IMR-90 (cell line): ENCODE results near the gene PPP5C. TPM values are rescaled to one million over a fixed set of nuclear protein-coding genes. Genes with fewer than 3 reads are reported as not detected.

Experiments
- ATAC-seq: fragments of 200-7000 bp; cut with Tn5 transposase; 2 replicates; pipeline ENCODE4 v1.9.1; 2020; ENCODE audit warnings: low read depth, mild to moderate bottlenecking, moderate library complexity
- BruUV-seq: library from RNA; stranded (reverse); fragments of 400-500 nt; replicated peaks from 2 replicates; lab custom pipeline; 2021; lab: Mats Ljungman, UMichigan
- CTCF ChIA-PET: fragments of 300-600 bp; formaldehyde crosslinking; extraction: SDS; loops from one replicate; lab custom pipeline; 2021; ENCODE audit warnings: antibody characterized with exemption; lab: Yijun Ruan, JAX
- POLR2A ChIA-PET: fragments of 300-600 bp; sonication (Branson Sonifier 250); formaldehyde crosslinking; loops from one replicate; lab custom pipeline; 2022; ENCODE audit warnings: antibody characterized with exemption; ENCODE audit not compliant: unreplicated experiment; lab: Charles Lee
- DNase-seq: peaks from one replicate; pipeline ENCODE4 v3.0.0; 2013
- H2AFZ ChIP-seq: replicated peaks from 2 replicates; pipeline ENCODE3; 2013; ENCODE audit warnings: low read length, mild to moderate bottlenecking; ENCODE audit not compliant: poor library complexity
- H2AK5ac ChIP-seq: 2 replicates; pipeline ENCODE4 v1.6.1; 2013; ENCODE audit warnings: low read depth, low read length, inconsistent platforms
- H2AK9ac ChIP-seq: replicated peaks from 2 replicates; pipeline ENCODE3; 2013; ENCODE audit warnings: mild to moderate bottlenecking, low read depth, low read length, moderate library complexity; ENCODE audit not compliant: poor library complexity
- H2BK120ac ChIP-seq: 2 replicates; pipeline ENCODE4 v1.6.1; 2013; ENCODE audit warnings: low read depth, low read length, inconsistent platforms
- H2BK15ac ChIP-seq: 3 replicates; pipeline ENCODE4 v1.6.1; 2013; ENCODE audit warnings: low read depth, low read length, inconsistent platforms
- H2BK20ac ChIP-seq: 2 replicates; pipeline ENCODE4 v1.6.1; 2013; ENCODE audit warnings: low read depth, mild to moderate bottlenecking, inconsistent platforms, low read length, moderate library complexity
- H2BK5ac ChIP-seq: 2 replicates; pipeline ENCODE4 v1.6.1; 2013; ENCODE audit warnings: mild to moderate bottlenecking, low read depth, low read length, inconsistent platforms; ENCODE audit not compliant: poor library complexity, severe bottlenecking
- H3K14ac ChIP-seq: replicated peaks from 2 replicates; pipeline ENCODE4 v1.6.1; 2013; ENCODE audit warnings: low read depth, low read length, inconsistent platforms
- H3K18ac ChIP-seq: 2 replicates; pipeline ENCODE4 v1.6.1; 2013; ENCODE audit warnings: low read depth, low read length, control low read depth
- H3K23ac ChIP-seq: 2 replicates; pipeline ENCODE4 v1.6.1; 2013; ENCODE audit warnings: low read depth, low read length, inconsistent platforms
- H3K27ac ChIP-seq: 2 replicates; pipeline ENCODE4 v1.5.1; 2013; ENCODE audit warnings: mild to moderate bottlenecking, control low read depth, low read length; ENCODE audit not compliant: insufficient read depth
- H3K27me3 ChIP-seq: 2 replicates; pipeline ENCODE4 v1.6.1; 2013; ENCODE audit warnings: low read length; ENCODE audit not compliant: control insufficient read depth, insufficient read depth
- H3K36me3 ChIP-seq: 2 replicates; pipeline ENCODE4 v1.6.1; 2013; ENCODE audit warnings: low read length, mixed read lengths; ENCODE audit not compliant: control insufficient read depth, insufficient read depth
- H3K4ac ChIP-seq: 2 replicates; pipeline ENCODE4 v1.6.1; 2013; ENCODE audit warnings: low read depth, low read length, inconsistent platforms
- H3K4me1 ChIP-seq: 2 replicates; pipeline ENCODE4 v1.6.1; 2013; ENCODE audit warnings: low read length, mixed read lengths; ENCODE audit not compliant: control insufficient read depth, insufficient read depth
- H3K4me2 ChIP-seq: 2 replicates; pipeline ENCODE4 v1.6.1; 2013; ENCODE audit warnings: low read depth, mild to moderate bottlenecking, control low read depth, low read length, moderate library complexity
- H3K4me3 ChIP-seq: 2 replicates; pipeline ENCODE4 v1.5.1; 2013; ENCODE audit warnings: low read depth, mild to moderate bottlenecking, control low read depth, low read length, moderate library complexity; ENCODE audit not compliant: insufficient read depth
- H3K56ac ChIP-seq: 2 replicates; pipeline ENCODE4 v1.6.1; 2013; ENCODE audit warnings: low read length, inconsistent platforms; ENCODE audit not compliant: insufficient read depth; ENCODE audit errors: extremely low read depth
- H3K79me1 ChIP-seq, 2 experiments: 2 replicates each; pipeline ENCODE4 v1.6.1; 2013; ENCODE audit warnings: low read length in 2 of 2, inconsistent platforms in 1 of 2, low read depth in 1 of 2
- H3K9ac ChIP-seq: 2 replicates; pipeline ENCODE4 v1.6.1; 2013; ENCODE audit warnings: low read depth, low read length, control low read depth
- H3K9me1 ChIP-seq: 2 replicates; pipeline ENCODE4 v1.6.1; 2013; ENCODE audit warnings: low read length, inconsistent platforms; ENCODE audit not compliant: insufficient read depth
- H3K9me3 ChIP-seq: 2 replicates; pipeline ENCODE4 v1.6.1; 2013; ENCODE audit warnings: low read length; ENCODE audit not compliant: control insufficient read depth, insufficient read depth
- H4K20me1 ChIP-seq: 2 replicates; pipeline ENCODE4 v1.6.1; 2013; ENCODE audit warnings: low read length, inconsistent platforms; ENCODE audit not compliant: insufficient read depth
- H4K5ac ChIP-seq: 2 replicates; pipeline ENCODE4 v1.6.1; 2013; ENCODE audit warnings: mild to moderate bottlenecking, low read depth, low read length, control low read depth
- H4K8ac ChIP-seq, 2 experiments: 2 replicates each; pipeline ENCODE4 v1.6.1; 2013; ENCODE audit warnings: low read depth in 2 of 2, low read length in 2 of 2, control low read depth in 1 of 2, inconsistent platforms in 1 of 2
- H4K91ac ChIP-seq: 2 replicates; pipeline ENCODE4 v1.6.1; 2013; ENCODE audit warnings: low read depth, low read length, inconsistent platforms; ENCODE audit not compliant: insufficient read depth
- BHLHE40 ChIP-seq: fragments of 150-350 bp; IDR thresholded peaks from 2 replicates; pipeline ENCODE4 v1.6.1; 2016; ENCODE audit warnings: mild to moderate bottlenecking, low read depth, low read length
- CHD1 ChIP-seq: IDR thresholded peaks from 2 replicates; pipeline ENCODE4 v1.6.1; 2012; ENCODE audit warnings: low read depth, low read length, improper control_type of control experiment
- CTCF ChIP-seq: conservative IDR thresholded peaks from 2 replicates; pipeline ENCODE4 v1.5.1; 2012; ENCODE audit warnings: mild to moderate bottlenecking, low read depth, low read length, improper control_type of control experiment
- ELK1 ChIP-seq: fragments of 150-350 bp; IDR thresholded peaks from 2 replicates; pipeline ENCODE4 v1.6.1; 2016; ENCODE audit warnings: low read depth, mild to moderate bottlenecking, low read length, moderate library complexity, borderline replicate concordance
- FOS ChIP-seq: fragments of 150-350 bp; IDR thresholded peaks from 2 replicates; pipeline ENCODE4 v1.6.1; 2016; ENCODE audit warnings: low read depth, low read length
- MAFK ChIP-seq: IDR thresholded peaks from 2 replicates; pipeline ENCODE4 v1.6.1; 2012; ENCODE audit warnings: low read depth, low read length, improper control_type of control experiment
- NFE2L2 ChIP-seq: fragments of 150-350 bp; IDR thresholded peaks from 2 replicates; pipeline ENCODE4 v1.6.1; 2016; ENCODE audit warnings: low read depth, mild to moderate bottlenecking, low read length
- POLR2A ChIP-seq: IDR thresholded peaks from 2 replicates; pipeline ENCODE4 v1.6.1; 2012; ENCODE audit warnings: mild to moderate bottlenecking, low read depth, low read length
- RAD21 ChIP-seq: IDR thresholded peaks from 2 replicates; pipeline ENCODE4 v1.6.1; 2012; ENCODE audit warnings: low read length, improper control_type of control experiment
- RCOR1 ChIP-seq: IDR thresholded peaks from 2 replicates; pipeline ENCODE4 v1.6.1; 2012; ENCODE audit warnings: mild to moderate bottlenecking, low read length, improper control_type of control experiment; ENCODE audit not compliant: insufficient replicate concordance
- RFX5 ChIP-seq: IDR thresholded peaks from 2 replicates; pipeline ENCODE4 v1.8.0; 2012; ENCODE audit warnings: low read depth, mild to moderate bottlenecking, low read length, moderate library complexity
- WGBS, 2 experiments: methylation state at CpG; one replicate each; pipeline versions ENCODE4 v1.1.5 to v1.1.7; 2013; ENCODE audit warnings: missing lambda C conversion rate in 2 of 2; ENCODE audit not compliant: insufficient read length in 1 of 2; ENCODE audit errors: extremely low coverage in 2 of 2; 5-methylcytosine and 5-hydroxymethylcytosine counted together
- dilution Hi-C: fragments of 300-500 bp; cut with HindIII; formaldehyde crosslinking; loops from one replicate; pipeline ENCODE4 v1.14.3; 2018; ENCODE audit warnings: low sequenced_read_pairs; ENCODE audit not compliant: unreplicated experiment
- in situ Hi-C: fragments of 300-500 bp; cut with MboI; formaldehyde crosslinking; loops from 3 replicates; pipeline ENCODE4 v1.14.3; 2019; ENCODE audit warnings: low sequenced_read_pairs, inconsistent platforms, mixed read lengths
- intact Hi-C: fragments of 100-400 bp; cut with micrococcal nuclease; formaldehyde crosslinking; loops from 2 replicates; pipeline ENCODE4 v1.10.0; 2022
- polyA plus RNA-seq, 3 experiments: library from polyadenylated mRNA; depleted of rRNA; stranded (reverse); fragments of >200 nt; gene quantifications; 2 replicates each; pipeline ENCODE4 v1.2.3, GENCODE V29; 2012; ENCODE audit warnings: low replicate concordance in 1 of 3
- total RNA-seq: library from RNA; depleted of rRNA; stranded (reverse); fragments of >200 nt; gene quantifications from 2 replicates; pipeline ENCODE4 v1.2.3, GENCODE V29; 2012

The PPP5C gene
- total and polyA plus RNA-seq, 2 of the 4 experiments (the other 2 are of a cell fraction) = 80.5 to 128 TPM

GRCh38 chr19:46311444-46311843 lies 35.4 kb upstream of the PPP5C start:
- no peak overlapping the region for H4K91ac ChIP-seq
- dilution Hi-C loops (no loop called here), intact Hi-C loops (no loop called here), in situ Hi-C loops (no loop called here)
- no peak overlapping the region for H2AFZ ChIP-seq
- ChIA-PET CTCF (interaction anchor here (0.7 kb wide), 1 partner anchor 17 kb away, joined by 3 read pairs; no protein-coding TSS in a partner anchor), POLR2A (no interaction called here)
- H3K9ac ChIP-seq = no peak overlapping the region
- peaks cover 5% of the 10 kb centered on the region for H3K9me3 ChIP-seq
- no peaks in the 10 kb centered on the region for H3K4me1 ChIP-seq
- H3K9me1 ChIP-seq = no peaks in the 10 kb centered on the region
- H3K27me3 ChIP-seq = no peaks in the 10 kb centered on the region; the same call in 1 of the 2 replicates
- BruUV-seq = no TSS peak
- no peak overlapping the region for H2BK15ac ChIP-seq
- H4K5ac ChIP-seq = no peak overlapping the region
- H3K36me3 ChIP-seq = no peaks in the 10 kb centered on the region
- no peak overlapping the region for H2BK20ac ChIP-seq
- H3K23ac ChIP-seq = no peak overlapping the region
- no peak overlapping the region for H2AK5ac ChIP-seq
- H2BK5ac ChIP-seq = no peak overlapping the region
- no peak for DNase-seq
- no peaks in the 10 kb centered on the region for H4K20me1 ChIP-seq
- no peak overlapping the region for H2AK9ac ChIP-seq
- no peak overlapping the region for H4K8ac ChIP-seq
- no CpG with 5 or more reads among the region's 5 CpGs for WGBS, 2 experiments
- no peak overlapping the region for H3K4me3 ChIP-seq
- no peak overlapping the region for H3K27ac ChIP-seq
- H3K4ac ChIP-seq = no peak overlapping the region
- H3K79me1 ChIP-seq = no peaks in the 10 kb centered on the region
- H3K4me2 ChIP-seq = no peak overlapping the region
- no peak for ATAC-seq
- no peak overlapping the region for H3K18ac ChIP-seq
- H2BK120ac ChIP-seq = no peak overlapping the region
- TF ChIP-seq ELK1 (no peak), NFE2L2 (no peak), RAD21 (no peak), RFX5 (no peak), CHD1 (no peak), CTCF (no peak), MAFK (no peak), POLR2A (no peak), RCOR1 (no peak), FOS (no peak), BHLHE40 (no peak)
- H3K14ac ChIP-seq = no peak overlapping the region
- H3K56ac ChIP-seq = no peak overlapping the region
